HepG2 (cell line): Measurements from ENCODE around the gene FAAP20. TPM values are rescaled to one million over a fixed set of nuclear protein-coding genes. Genes with fewer than 3 reads are reported as not detected.

Experiments
- ARNTL ChIP-seq: sonication (generic); formaldehyde crosslinking; IDR thresholded peaks from 2 replicates; pipeline ENCODE4 v1.4.0; 2020; ENCODE audit warnings: mild to moderate bottlenecking, missing genetic modification reagents
- GMEB1 ChIP-seq: sonication (generic); formaldehyde crosslinking; IDR thresholded peaks from 2 replicates; pipeline ENCODE4 v1.5.1; 2020; ENCODE audit warnings: missing genetic modification reagents, mild to moderate bottlenecking, borderline replicate concordance
- HIVEP1 ChIP-seq: sonication (generic); formaldehyde crosslinking; IDR thresholded peaks from 2 replicates; pipeline ENCODE4 v1.4.0; 2020; ENCODE audit warnings: mild to moderate bottlenecking, missing genetic modification reagents
- HOMEZ ChIP-seq: IDR thresholded peaks from 2 replicates; pipeline ENCODE4 v1.6.1; 2016; ENCODE audit warnings: low read depth
- HOXA3 ChIP-seq: sonication (generic); formaldehyde crosslinking; IDR thresholded peaks from 2 replicates; pipeline ENCODE4 v1.5.0; 2020; ENCODE audit warnings: missing genetic modification reagents
- KDM6A ChIP-seq: IDR thresholded peaks from 2 replicates; pipeline ENCODE4 v1.6.1; 2016; ENCODE audit warnings: low read depth
- MTA1 ChIP-seq: sonication (generic); formaldehyde crosslinking; IDR thresholded peaks from 2 replicates; pipeline ENCODE4 v1.4.0; 2020; ENCODE audit warnings: missing genetic modification reagents, mild to moderate bottlenecking, borderline replicate concordance
- NCOA5 ChIP-seq: sonication (generic); formaldehyde crosslinking; IDR thresholded peaks from 2 replicates; pipeline ENCODE4 v1.4.0; 2020; ENCODE audit warnings: missing genetic modification reagents
- PAF1 ChIP-seq: IDR thresholded peaks from 2 replicates; pipeline ENCODE4 v1.6.1; 2016; ENCODE audit warnings: missing genetic modification reagents, missing compliant biosample characterization
- PHF8 ChIP-seq: sonication (generic); formaldehyde crosslinking; IDR thresholded peaks from 2 replicates; pipeline ENCODE4 v1.5.0; 2020; ENCODE audit warnings: missing genetic modification reagents
- SAFB2 ChIP-seq: sonication (generic); formaldehyde crosslinking; IDR thresholded peaks from 2 replicates; pipeline ENCODE4 v1.5.1; 2020; ENCODE audit warnings: missing genetic modification reagents, low read depth, mild to moderate bottlenecking, borderline replicate concordance
- ZBTB43 ChIP-seq: sonication (generic); formaldehyde crosslinking; conservative IDR thresholded peaks from 2 replicates; pipeline ENCODE4 v1.4.0; 2020; ENCODE audit warnings: missing genetic modification reagents
- ZNF468 ChIP-seq: sonication (generic); formaldehyde crosslinking; IDR thresholded peaks from 2 replicates; pipeline ENCODE4 v1.8.0; 2022; ENCODE audit warnings: mild to moderate bottlenecking, moderate library complexity, missing genetic modification reagents
- ZNF530 ChIP-seq: sonication (generic); formaldehyde crosslinking; IDR thresholded peaks from 2 replicates; pipeline ENCODE4 v1.5.0; 2020; ENCODE audit warnings: low read depth, mild to moderate bottlenecking, missing genetic modification reagents
- ZNF75D ChIP-seq: sonication (generic); formaldehyde crosslinking; IDR thresholded peaks from 2 replicates; pipeline ENCODE4 v1.8.1; 2023; ENCODE audit warnings: missing genetic modification reagents, mild to moderate bottlenecking, borderline replicate concordance
- polyA plus RNA-seq, 8 experiments: library from polyadenylated mRNA; depleted of rRNA in 3 of 8; stranded (reverse) in 7 of 8; unstranded in 1 of 8; fragments of >200 nt; fragmentation: Illumina TruSeq in 4 of 8; extraction: Trizol in 4 of 8; gene quantifications; 2 replicates each; pipeline versions ENCODE4 v1.2.1 to v1.2.3, GENCODE V29; 2011 to 2016; ENCODE audit warnings: low read depth in 4 of 8, missing spikeins in 1 of 8, mixed read lengths in 1 of 8; ENCODE audit not compliant: insufficient read depth in 1 of 8
- total RNA-seq, 5 experiments: library from RNA; depleted of rRNA; stranded (reverse); fragments of >200 nt; fragmentation: Illumina TruSeq; extraction: Trizol; gene quantifications; 2 replicates each; pipeline ENCODE4 v1.2.3, GENCODE V29; 2016; ENCODE audit warnings: low read depth in 1 of 5
- TF ChIP-seq, protein P1 (sequence below): sonication (generic); formaldehyde crosslinking; IDR thresholded peaks from 2 replicates; pipeline ENCODE4 v1.5.0; 2020; ENCODE audit warnings: mild to moderate bottlenecking, missing genetic modification reagents, moderate library complexity
- TF ChIP-seq, protein P2 (sequence below): sonication (generic); formaldehyde crosslinking; IDR thresholded peaks from 2 replicates; pipeline ENCODE4 v1.4.0; 2020; ENCODE audit warnings: missing genetic modification reagents, borderline replicate concordance

The FAAP20 gene
- total and polyA plus RNA-seq, 2 of the 13 experiments (the other 11 are each of a cell fraction or from before 2014, with no cell fraction given), result 9.6 to 10.8 TPM

DNA sequence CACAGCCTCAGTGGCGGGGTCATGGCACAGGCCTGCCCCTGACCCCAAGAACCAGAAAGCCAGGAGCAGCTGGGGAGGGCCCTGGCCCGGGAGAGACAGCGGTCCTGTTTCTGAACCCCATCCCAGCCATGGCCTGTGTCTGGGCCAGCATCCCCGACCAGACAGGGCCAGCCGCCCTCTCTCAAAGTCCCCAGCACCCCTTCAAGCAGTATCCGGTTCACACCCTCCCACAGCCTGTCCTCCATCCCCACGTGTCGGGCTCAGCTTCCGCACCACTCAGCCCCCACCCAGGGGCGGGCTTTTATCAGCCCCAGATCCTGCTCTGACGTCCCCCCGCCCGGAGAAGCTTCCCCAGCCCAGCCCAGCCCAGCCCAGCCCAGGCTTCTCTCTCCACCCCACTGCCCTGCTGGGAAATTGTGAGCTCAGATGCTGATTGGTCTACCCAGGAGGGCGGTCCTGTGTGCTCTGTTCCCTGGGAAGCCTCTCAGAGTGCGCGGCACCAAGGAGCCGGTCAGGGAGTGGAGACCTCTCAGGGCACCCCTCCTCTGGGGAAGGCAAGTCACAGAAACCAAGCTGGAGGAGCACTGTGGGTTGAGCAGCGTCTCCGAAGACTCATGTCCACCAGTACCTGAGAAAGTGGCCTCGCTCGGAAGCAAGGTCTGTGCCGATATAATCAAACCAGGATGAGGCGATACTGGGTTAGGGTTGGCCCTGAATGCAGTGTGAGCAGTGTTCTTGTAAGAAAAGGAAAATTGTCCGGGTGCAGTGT, 4.7 kb upstream of the FAAP20 start (continued):
- TF ChIP-seq, protein P1, sequence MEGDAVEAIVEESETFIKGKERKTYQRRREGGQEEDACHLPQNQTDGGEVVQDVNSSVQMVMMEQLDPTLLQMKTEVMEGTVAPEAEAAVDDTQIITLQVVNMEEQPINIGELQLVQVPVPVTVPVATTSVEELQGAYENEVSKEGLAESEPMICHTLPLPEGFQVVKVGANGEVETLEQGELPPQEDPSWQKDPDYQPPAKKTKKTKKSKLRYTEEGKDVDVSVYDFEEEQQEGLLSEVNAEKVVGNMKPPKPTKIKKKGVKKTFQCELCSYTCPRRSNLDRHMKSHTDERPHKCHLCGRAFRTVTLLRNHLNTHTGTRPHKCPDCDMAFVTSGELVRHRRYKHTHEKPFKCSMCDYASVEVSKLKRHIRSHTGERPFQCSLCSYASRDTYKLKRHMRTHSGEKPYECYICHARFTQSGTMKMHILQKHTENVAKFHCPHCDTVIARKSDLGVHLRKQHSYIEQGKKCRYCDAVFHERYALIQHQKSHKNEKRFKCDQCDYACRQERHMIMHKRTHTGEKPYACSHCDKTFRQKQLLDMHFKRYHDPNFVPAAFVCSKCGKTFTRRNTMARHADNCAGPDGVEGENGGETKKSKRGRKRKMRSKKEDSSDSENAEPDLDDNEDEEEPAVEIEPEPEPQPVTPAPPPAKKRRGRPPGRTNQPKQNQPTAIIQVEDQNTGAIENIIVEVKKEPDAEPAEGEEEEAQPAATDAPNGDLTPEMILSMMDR (CRISPR knock-in tag), result peak; percentile 35; the same call in 1 of the 2 replicates
- TF ChIP-seq NCOA5 (CRISPR knock-in tag) (no peak), HOMEZ (CRISPR knock-in tag) (0 out of 2 replicates have a peak, but pooled peaks have one; percentile 26), ARNTL (CRISPR knock-in tag) (no peak), KDM6A (CRISPR knock-in tag) (no peak), PAF1 (CRISPR knock-in tag) (no peak), GMEB1 (CRISPR knock-in tag) (peak; percentile 47; the same call in 1 of the 2 replicates), HOXA3 (CRISPR knock-in tag) (peak; percentile 22; the same call in 1 of the 2 replicates), HIVEP1 (CRISPR knock-in tag) (no peak), PHF8 (CRISPR knock-in tag) (peak; percentile 42), ZBTB43 (CRISPR knock-in tag) (no peak), ZNF468 (no peak), MTA1 (0 out of 2 replicates have a peak, but pooled peaks have one; percentile 10), SAFB2 (CRISPR knock-in tag) (no peak), ZNF75D (CRISPR knock-in tag) (no peak), ZNF530 (no peak)
- TF ChIP-seq, protein P2, sequence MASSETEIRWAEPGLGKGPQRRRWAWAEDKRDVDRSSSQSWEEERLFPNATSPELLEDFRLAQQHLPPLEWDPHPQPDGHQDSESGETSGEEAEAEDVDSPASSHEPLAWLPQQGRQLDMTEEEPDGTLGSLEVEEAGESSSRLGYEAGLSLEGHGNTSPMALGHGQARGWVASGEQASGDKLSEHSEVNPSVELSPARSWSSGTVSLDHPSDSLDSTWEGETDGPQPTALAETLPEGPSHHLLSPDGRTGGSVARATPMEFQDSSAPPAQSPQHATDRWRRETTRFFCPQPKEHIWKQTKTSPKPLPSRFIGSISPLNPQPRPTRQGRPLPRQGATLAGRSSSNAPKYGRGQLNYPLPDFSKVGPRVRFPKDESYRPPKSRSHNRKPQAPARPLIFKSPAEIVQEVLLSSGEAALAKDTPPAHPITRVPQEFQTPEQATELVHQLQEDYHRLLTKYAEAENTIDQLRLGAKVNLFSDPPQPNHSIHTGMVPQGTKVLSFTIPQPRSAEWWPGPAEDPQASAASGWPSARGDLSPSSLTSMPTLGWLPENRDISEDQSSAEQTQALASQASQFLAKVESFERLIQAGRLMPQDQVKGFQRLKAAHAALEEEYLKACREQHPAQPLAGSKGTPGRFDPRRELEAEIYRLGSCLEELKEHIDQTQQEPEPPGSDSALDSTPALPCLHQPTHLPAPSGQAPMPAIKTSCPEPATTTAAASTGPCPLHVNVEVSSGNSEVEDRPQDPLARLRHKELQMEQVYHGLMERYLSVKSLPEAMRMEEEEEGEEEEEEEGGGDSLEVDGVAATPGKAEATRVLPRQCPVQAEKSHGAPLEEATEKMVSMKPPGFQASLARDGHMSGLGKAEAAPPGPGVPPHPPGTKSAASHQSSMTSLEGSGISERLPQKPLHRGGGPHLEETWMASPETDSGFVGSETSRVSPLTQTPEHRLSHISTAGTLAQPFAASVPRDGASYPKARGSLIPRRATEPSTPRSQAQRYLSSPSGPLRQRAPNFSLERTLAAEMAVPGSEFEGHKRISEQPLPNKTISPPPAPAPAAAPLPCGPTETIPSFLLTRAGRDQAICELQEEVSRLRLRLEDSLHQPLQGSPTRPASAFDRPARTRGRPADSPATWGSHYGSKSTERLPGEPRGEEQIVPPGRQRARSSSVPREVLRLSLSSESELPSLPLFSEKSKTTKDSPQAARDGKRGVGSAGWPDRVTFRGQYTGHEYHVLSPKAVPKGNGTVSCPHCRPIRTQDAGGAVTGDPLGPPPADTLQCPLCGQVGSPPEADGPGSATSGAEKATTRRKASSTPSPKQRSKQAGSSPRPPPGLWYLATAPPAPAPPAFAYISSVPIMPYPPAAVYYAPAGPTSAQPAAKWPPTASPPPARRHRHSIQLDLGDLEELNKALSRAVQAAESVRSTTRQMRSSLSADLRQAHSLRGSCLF (CRISPR knock-in tag), result no peak
